Right lobe of liver (tissue), 6 donors: Measurements from ENCODE around the gene DNAJC15. TPM values are rescaled to one million over a fixed set of nuclear protein-coding genes. Genes with fewer than 3 reads are reported as not detected.

Experiments
- ATAC-seq, 4 donors: fragments of 200-7000 bp; cut with Tn5 transposase; one replicate each; pipeline ENCODE4 v1.9.1; 2020; ENCODE audit warnings: mild to moderate bottlenecking in 4 of 4, moderate library complexity in 4 of 4
- DNase-seq, 3 donors: peaks; one replicate each; pipeline ENCODE4 v3.0.0-alpha.2; 2020
- H3K27ac ChIP-seq, 3 donors: fragments of 200-600 bp; one replicate each; pipeline ENCODE4 v1.8.0; 2022
- H3K27me3 ChIP-seq, 2 donors: fragments of 200-600 bp; one replicate each; pipeline ENCODE4 v1.8.0; 2022
- H3K36me3 ChIP-seq, 4 donors: fragments of 200-600 bp; sonication (generic) in 1 of 4; one replicate each; pipeline versions ENCODE4 v1.5.1 to v1.8.0; 2017 to 2022; ENCODE audit warnings: control low read depth in 1 of 4
- H3K4me1 ChIP-seq, 4 donors: fragments of 200-600 bp; sonication (generic) in 1 of 4; one replicate each; pipeline versions ENCODE4 v1.5.1 to v1.8.0; 2017 to 2022; ENCODE audit warnings: control low read depth in 1 of 4
- H3K4me3 ChIP-seq, 3 donors: fragments of 200-600 bp; one replicate each; pipeline ENCODE4 v1.8.0; 2022
- H3K9me3 ChIP-seq, 4 donors: fragments of 200-600 bp; sonication (generic) in 1 of 4; one replicate each; pipeline versions ENCODE4 v1.5.1 to v1.8.0; 2017 to 2022; ENCODE audit warnings: control low read depth in 1 of 4
- CTCF ChIP-seq, 4 donors: fragments of 200-600 bp in 3 of 4; fragments of 450-650 bp in 1 of 4; IDR thresholded peaks; one replicate each; pipeline versions ENCODE4 v1.5.1 to v1.8.0; 2016 to 2022; ENCODE audit warnings: antibody characterized with exemption in 4 of 4, mild to moderate bottlenecking in 2 of 4
- POLR2A ChIP-seq: fragments of 450-650 bp; IDR thresholded peaks from one replicate; pipeline ENCODE4 v1.6.1; 2017; ENCODE audit warnings: antibody characterized with exemption, mild to moderate bottlenecking
- WGBS: methylation state at CpG from one replicate; pipeline ENCODE4 v1.1.6; 2018; ENCODE audit warnings: low coverage, low lambda C conversion rate; ENCODE audit not compliant: insufficient coverage; ENCODE audit errors: missing lambda C conversion rate; 5-methylcytosine and 5-hydroxymethylcytosine counted together
- intact Hi-C, 2 donors: fragments of 100-400 bp; cut with DNase I; formaldehyde crosslinking; loops; one replicate each; pipeline versions ENCODE4 v1.11.2 to v1.14.1; 2022
- total RNA-seq, 6 experiments: library from RNA; depleted of rRNA in 2 of 6; stranded (reverse); fragments of >200 nt in 2 of 6; fragmentation: NEBNext Ultra II Directional in 3 of 6; extraction: Animal tissue kit (Norgen Biotek cat#: 25700) in 3 of 6; gene quantifications; one replicate each; pipeline versions ENCODE4 v1.1.0 to v1.2.4, GENCODE V29; 2016 to 2023
- donor health status: DM: no; HTN: yes; CAD: no.
- donor health status: DM: no; HTN: no; CAD: no.
- donor health status: DM: no; HTN: no; CAD: no.
- donor health status: DM: no; HTN: yes; CAD: no.
- donor health status: DM: no; HTN: yes; CAD: no.

The DNAJC15 gene
- total RNA-seq, 6 experiments from 2014 or later, result 4.1 to 9.4 (median 6.9) TPM

GRCh38 chr13:42992764-42993122, 30.6 kb upstream of the DNAJC15 start:
- H3K9me3 ChIP-seq, result no peaks in the 10 kb centered on the region
- ATAC-seq (peak in 2 of 4 donors; percentile 4 to 17), DNase-seq (no peak)
- 31% methylated on average over 4 of the region's 4 CpGs for WGBS
- intact Hi-C loops, result no loop called here
- peak overlapping the region; percentile 77 to 91 (median 87) for H3K27ac ChIP-seq
- H3K27me3 ChIP-seq, result no peaks in the 10 kb centered on the region
- H3K4me3 ChIP-seq, result peak overlapping the region; percentile 60 to 76 (median 70)
- TF ChIP-seq POLR2A (no peak), CTCF (IDR thresholded peaks at IDR 0.05) (no peak)
- no peaks in the 10 kb centered on the region for H3K36me3 ChIP-seq
- H3K4me1 ChIP-seq, result peaks cover 0 to 4% (median 0%) of the 10 kb centered on the region in 4 donors

GRCh38 chr13:42994878-42995277, 28.5 kb upstream of the DNAJC15 start:
- ATAC-seq (no peak), DNase-seq (no peak)
- Histone ChIP-seq H3K36me3 (no peaks in the 10 kb centered on the region), H3K4me3 (no peak overlapping the region), H3K27ac (no peak overlapping the region), H3K9me3 (no peaks in the 10 kb centered on the region), H3K27me3 (no peaks in the 10 kb centered on the region), H3K4me1 (peaks cover 0 to 4% (median 0%) of the 10 kb centered on the region in 4 donors)
- intact Hi-C loops, result no loop called here
- TF ChIP-seq CTCF (IDR thresholded peaks at IDR 0.05), result no peak
- no peak for TF ChIP-seq POLR2A
- WGBS, result 100% methylated on average over 1 of the region's 1 CpG

- H3K9me3 ChIP-seq, result no peaks in the 10 kb centered on the region
- TF ChIP-seq POLR2A (no peak), CTCF (IDR thresholded peaks at IDR 0.05) (no peak)
- H3K36me3 ChIP-seq, result no peaks in the 10 kb centered on the region
- WGBS, result 67% methylated on average over 3 of the region's 3 CpGs
- ATAC-seq, result no peak
- no peak overlapping the region for H3K4me3 ChIP-seq
- no peak for DNase-seq
- no peak overlapping the region for H3K27ac ChIP-seq
- H3K4me1 ChIP-seq, result no peaks in the 10 kb centered on the region
- H3K27me3 ChIP-seq, result no peaks in the 10 kb centered on the region
- intact Hi-C loops, result no loop called here
These were observed 26.8 kb upstream of the DNAJC15 start for GRCh38 chr13:42996584-42996983.

GRCh38 chr13:42997381-42997780, 26.0 kb upstream of the DNAJC15 start:
- Histone ChIP-seq H3K27ac (no peak overlapping the region), H3K4me1 (no peaks in the 10 kb centered on the region), H3K9me3 (no peaks in the 10 kb centered on the region), H3K4me3 (no peak overlapping the region), H3K27me3 (no peaks in the 10 kb centered on the region), H3K36me3 (no peaks in the 10 kb centered on the region)
- DNase-seq (no peak), ATAC-seq (no peak)
- intact Hi-C loops, result no loop called here
- 72% methylated on average over 2 of the region's 2 CpGs for WGBS
- TF ChIP-seq POLR2A (no peak), CTCF (IDR thresholded peaks at IDR 0.05) (no peak)

- H3K9me3 ChIP-seq, result no peaks in the 10 kb centered on the region
- WGBS, result no CpG with 5 or more reads among the region's 2 CpGs
- no peaks in the 10 kb centered on the region for H3K27me3 ChIP-seq
- no peaks in the 10 kb centered on the region for H3K36me3 ChIP-seq
- ATAC-seq, result no peak
- no peak for DNase-seq
- no peaks in the 10 kb centered on the region for H3K4me1 ChIP-seq
- intact Hi-C loops, result no loop called here
- no peak for TF ChIP-seq POLR2A
- no peak for TF ChIP-seq CTCF (IDR thresholded peaks at IDR 0.05)
- no peak overlapping the region for H3K4me3 ChIP-seq
- H3K27ac ChIP-seq, result no peak overlapping the region
These were observed 23.9 kb upstream of the DNAJC15 start for GRCh38 chr13:42999491-42999890.
